ENCODE data around the gene TXNL4A.
"Not testable (repeated sequence)": the region's sequence is repeated elsewhere in the genome, so short reads cannot be mapped to it uniquely, and the experiment has no call there.

TXNL4A gene

GRCh38 chr18:79961527-79962291, 26.7 kb downstream of the TXNL4A start:
- no peak for DNase-seq (ENCODE audit: low spot score)
- in situ Hi-C loops (cut with MboI; ENCODE audit: low sequenced_read_pairs, unreplicated experiment), result no loop called here
- TF ChIP-seq, protein P1, sequence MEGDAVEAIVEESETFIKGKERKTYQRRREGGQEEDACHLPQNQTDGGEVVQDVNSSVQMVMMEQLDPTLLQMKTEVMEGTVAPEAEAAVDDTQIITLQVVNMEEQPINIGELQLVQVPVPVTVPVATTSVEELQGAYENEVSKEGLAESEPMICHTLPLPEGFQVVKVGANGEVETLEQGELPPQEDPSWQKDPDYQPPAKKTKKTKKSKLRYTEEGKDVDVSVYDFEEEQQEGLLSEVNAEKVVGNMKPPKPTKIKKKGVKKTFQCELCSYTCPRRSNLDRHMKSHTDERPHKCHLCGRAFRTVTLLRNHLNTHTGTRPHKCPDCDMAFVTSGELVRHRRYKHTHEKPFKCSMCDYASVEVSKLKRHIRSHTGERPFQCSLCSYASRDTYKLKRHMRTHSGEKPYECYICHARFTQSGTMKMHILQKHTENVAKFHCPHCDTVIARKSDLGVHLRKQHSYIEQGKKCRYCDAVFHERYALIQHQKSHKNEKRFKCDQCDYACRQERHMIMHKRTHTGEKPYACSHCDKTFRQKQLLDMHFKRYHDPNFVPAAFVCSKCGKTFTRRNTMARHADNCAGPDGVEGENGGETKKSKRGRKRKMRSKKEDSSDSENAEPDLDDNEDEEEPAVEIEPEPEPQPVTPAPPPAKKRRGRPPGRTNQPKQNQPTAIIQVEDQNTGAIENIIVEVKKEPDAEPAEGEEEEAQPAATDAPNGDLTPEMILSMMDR (IDR thresholded peaks at IDR 0.05; ENCODE audit: borderline replicate concordance, control extremely low read depth, extremely low read depth, insufficient read depth, missing control alignments), result no peak

GRCh38 chr18:79960921-79961526, 27.3 kb downstream of the TXNL4A start:
- in situ Hi-C loops (cut with MboI; ENCODE audit: low sequenced_read_pairs, unreplicated experiment), result no loop called here
- TF ChIP-seq, protein P1 (IDR thresholded peaks at IDR 0.05; ENCODE audit: borderline replicate concordance, control extremely low read depth, extremely low read depth, insufficient read depth, missing control alignments), result no peak

DNA sequence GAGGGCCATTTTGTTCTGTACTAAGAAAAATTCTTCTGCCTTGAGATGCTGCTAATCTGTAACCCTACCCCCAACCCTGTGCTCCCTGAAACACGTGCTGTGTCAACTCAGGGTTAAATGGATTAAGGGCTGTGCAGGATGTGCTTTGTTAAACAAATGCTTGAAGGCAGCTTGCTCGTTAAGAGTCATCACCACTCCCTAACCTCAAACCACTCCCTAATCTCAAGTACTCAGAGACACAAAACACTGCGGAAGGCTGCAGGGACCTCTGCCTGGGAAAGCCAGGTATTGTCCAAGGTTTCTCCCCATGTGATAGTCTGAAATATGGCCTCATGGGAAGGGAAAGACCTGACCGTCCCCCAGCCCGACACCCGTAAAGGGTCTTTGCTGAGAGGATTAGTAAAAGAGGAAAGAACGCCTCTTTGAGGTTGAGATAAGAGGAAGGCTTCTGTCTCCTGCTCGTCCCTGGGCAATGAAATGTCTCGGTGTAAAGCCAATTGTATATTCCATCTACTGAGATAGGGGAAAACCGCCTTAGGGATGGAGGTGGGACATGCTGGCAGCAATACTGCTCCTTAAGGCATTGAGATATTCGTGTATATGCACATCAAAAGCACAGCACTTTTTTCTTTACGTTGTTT, 28.1 kb downstream of the TXNL4A start:
- DNase-seq (ENCODE audit: low spot score); in situ Hi-C loops (cut with MboI; ENCODE audit: low sequenced_read_pairs, unreplicated experiment): not testable (repeated sequence)

More at GRCh38 chr18:79960921-79961526, 27.3 kb downstream of the TXNL4A start:
- no peak for DNase-seq (ENCODE audit: low spot score)

- TF ChIP-seq, protein P1 (IDR thresholded peaks at IDR 0.05; ENCODE audit: borderline replicate concordance, control extremely low read depth, extremely low read depth, insufficient read depth, missing control alignments), result no peak
- in situ Hi-C loops (cut with MboI; ENCODE audit: low sequenced_read_pairs, unreplicated experiment), result no loop called here
- DNase-seq (ENCODE audit: low spot score), result no peak
Measured at GRCh38 chr18:79958981-79959380, 29.4 kb downstream of the TXNL4A start.

GRCh38 chr18:79956276-79956675, 32.1 kb downstream of the TXNL4A start:
- DNase-seq (ENCODE audit: low spot score), result no peak
- TF ChIP-seq, protein P1 (IDR thresholded peaks at IDR 0.05; ENCODE audit: borderline replicate concordance, control extremely low read depth, extremely low read depth, insufficient read depth, missing control alignments), result no peak
- in situ Hi-C loops (cut with MboI; ENCODE audit: low sequenced_read_pairs, unreplicated experiment), result no loop called here

DNA sequence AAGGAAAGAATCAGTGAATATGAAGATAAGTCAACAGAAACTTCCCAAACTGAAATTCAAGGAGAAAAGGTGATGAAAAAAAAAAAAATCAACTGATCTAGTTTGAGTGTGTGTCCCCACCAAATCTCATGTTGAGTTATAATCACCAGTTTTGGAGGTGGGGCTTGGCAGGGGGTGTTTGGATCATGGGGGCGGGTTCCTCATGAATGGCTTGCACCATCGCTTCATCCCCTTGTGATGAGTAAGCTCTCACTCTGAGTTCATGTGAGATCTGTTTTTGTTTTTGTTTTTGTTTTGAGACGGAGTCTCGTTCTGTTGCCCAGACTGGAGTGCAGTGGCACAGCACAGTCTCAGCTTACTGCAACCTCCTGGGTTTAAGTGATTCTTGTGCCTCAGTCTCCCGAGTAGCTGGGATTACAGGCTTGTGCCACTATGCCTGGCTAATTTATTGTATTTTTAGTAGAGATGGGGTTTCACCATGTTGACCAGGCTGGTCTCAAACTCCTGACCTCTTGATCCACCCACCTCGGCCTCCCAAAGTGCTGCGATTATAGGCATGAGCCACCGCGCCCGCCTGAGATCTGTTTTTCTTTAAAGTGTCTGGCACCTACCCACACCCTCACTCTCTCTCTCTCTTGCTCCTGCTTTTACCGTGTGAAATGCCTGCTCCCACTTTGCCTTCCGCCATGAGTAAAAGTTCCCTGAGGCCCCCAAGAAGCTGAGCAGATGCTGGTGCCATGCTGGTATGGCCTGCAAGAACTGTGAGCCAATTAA, 32.9 kb downstream of the TXNL4A start:
- in situ Hi-C loops (cut with MboI; ENCODE audit: low sequenced_read_pairs, unreplicated experiment), result no loop called here
- TF ChIP-seq, protein P1 (IDR thresholded peaks at IDR 0.05; ENCODE audit: borderline replicate concordance, control extremely low read depth, extremely low read depth, insufficient read depth, missing control alignments), result no peak
- no peak for DNase-seq (ENCODE audit: low spot score)
